Endothelial cell of umbilical vein (primary cell): ENCODE data around the gene IL20.

Experiments
- CTCF ChIP-seq, 2 donors: IDR thresholded peaks; 1 replicate in 1 of 2; 2 replicates in 1 of 2; pipeline ENCODE4 v1.5.1; 2011; ENCODE audit warnings: low read length in 2 of 2, mild to moderate bottlenecking in 2 of 2, moderate library complexity in 2 of 2, control low read depth in 1 of 2, inconsistent platforms in 1 of 2, low read depth in 1 of 2; ENCODE audit not compliant: insufficient read depth in 1 of 2; ENCODE audit errors: extremely low read depth in 1 of 2
- EZH2 ChIP-seq: IDR thresholded peaks from 2 replicates; pipeline ENCODE4 v1.6.1; 2012; ENCODE audit warnings: borderline replicate concordance, low read depth, mild to moderate bottlenecking, moderate library complexity, low read length, inconsistent platforms; ENCODE audit not compliant: severe bottlenecking
- GATA2 ChIP-seq: IDR thresholded peaks from 2 replicates; pipeline ENCODE4 v1.7.0; 2011; ENCODE audit warnings: low read depth, mild to moderate bottlenecking, moderate library complexity, mixed read lengths, low read length; ENCODE audit not compliant: insufficient read length, insufficient read depth
- JUN ChIP-seq: IDR thresholded peaks from 2 replicates; pipeline ENCODE4 v1.6.1; 2011; ENCODE audit warnings: borderline replicate concordance, low read depth; ENCODE audit not compliant: insufficient read length, insufficient read depth
- MYC ChIP-seq: IDR thresholded peaks from one replicate; pipeline ENCODE4 v1.6.1; 2011; ENCODE audit warnings: mild to moderate bottlenecking, low read depth, low read length
- POLR2A ChIP-seq: IDR thresholded peaks from 2 replicates; pipeline ENCODE4 v1.6.1; 2012; ENCODE audit warnings: low read depth, mild to moderate bottlenecking, control low read depth, low read length
- POLR2AphosphoS5 ChIP-seq: IDR thresholded peaks from 2 replicates; pipeline ENCODE4 v1.6.1; 2012; ENCODE audit warnings: low read depth, mild to moderate bottlenecking, control low read depth, low read length, moderate library complexity; ENCODE audit not compliant: insufficient read depth

- TF ChIP-seq POLR2A (no peak), CTCF (IDR thresholded peaks at IDR 0.05; ENCODE audit: extremely low read depth in 1 of 2, insufficient read depth in 1 of 2, low read depth in 1 of 2, low read length in 2 of 2) (no peak), POLR2AphosphoS5 (no peak), MYC (no peak), EZH2 (peak; percentile 24), GATA2 (no peak), JUN (no peak)
Measured at GRCh38 chr1:206909883-206910318, 44.5 kb downstream of the IL20 start.
